Motor neuron (in vitro differentiated cells): ENCODE results near the gene ERN1. TPM values are rescaled to one million over a fixed set of nuclear protein-coding genes. Genes with fewer than 3 reads are reported as not detected.

Source experiments
- ATAC-seq, 8 experiments: fragments of 200-7000 bp; cut with Tn5 transposase; replicated peaks in 6 of 8; 2 replicates each; pipeline ENCODE4 v1.8.0; 2021; ENCODE audit warnings: mild to moderate bottlenecking in 8 of 8, moderate library complexity in 8 of 8
- H3K27ac ChIP-seq, 2 donors: fragments of 250-450 bp; sonication (Bioruptor Pico); 2 replicates each; pipeline ENCODE4 v1.9.0; 2021; ENCODE audit warnings: antibody characterized with exemption in 2 of 2, mild to moderate bottlenecking in 2 of 2, moderate library complexity in 1 of 2
- H3K4me1 ChIP-seq, 2 donors: fragments of 250-450 bp; sonication (Bioruptor Pico); replicated peaks in 1 of 2; 2 replicates each; pipeline ENCODE4 v1.6.1; 2021; ENCODE audit warnings: antibody characterized with exemption in 2 of 2, mild to moderate bottlenecking in 2 of 2, moderate library complexity in 1 of 2
- H3K4me3 ChIP-seq, 5 donors: fragments of 250-450 bp; sonication (Bioruptor Pico); 2 replicates each; pipeline ENCODE4 v1.9.0; 2021; ENCODE audit warnings: antibody characterized with exemption in 5 of 5, mild to moderate bottlenecking in 5 of 5, moderate library complexity in 4 of 5
- WGBS, 10 experiments: fragments of 450-650 bp; shearing (Covaris generic); methylation state at CpG; one replicate each; pipeline ENCODE4 v1.0.0; 2022; 5-methylcytosine and 5-hydroxymethylcytosine counted together
- in situ Hi-C, 9 experiments: fragments of 400-800 bp; cut with MboI; loops; one replicate each; pipeline ENCODE4 v1.15.0; 2021; ENCODE audit warnings: low sequenced_read_pairs in 9 of 9, low pct_unique_long_range_greater_than_20kb in 2 of 9; ENCODE audit not compliant: unreplicated experiment in 9 of 9
- total RNA-seq, 8 experiments: library from RNA; unstranded; fragments of 300-600 nt; gene quantifications; 2 replicates each; pipeline versions ENCODE4 v1.2.3 to v1.2.4, GENCODE V29; 2022

ERN1 gene
- total RNA-seq, 8 experiments from 2014 or later: 2.3 to 10.4 (median 5.0) TPM

DNA sequence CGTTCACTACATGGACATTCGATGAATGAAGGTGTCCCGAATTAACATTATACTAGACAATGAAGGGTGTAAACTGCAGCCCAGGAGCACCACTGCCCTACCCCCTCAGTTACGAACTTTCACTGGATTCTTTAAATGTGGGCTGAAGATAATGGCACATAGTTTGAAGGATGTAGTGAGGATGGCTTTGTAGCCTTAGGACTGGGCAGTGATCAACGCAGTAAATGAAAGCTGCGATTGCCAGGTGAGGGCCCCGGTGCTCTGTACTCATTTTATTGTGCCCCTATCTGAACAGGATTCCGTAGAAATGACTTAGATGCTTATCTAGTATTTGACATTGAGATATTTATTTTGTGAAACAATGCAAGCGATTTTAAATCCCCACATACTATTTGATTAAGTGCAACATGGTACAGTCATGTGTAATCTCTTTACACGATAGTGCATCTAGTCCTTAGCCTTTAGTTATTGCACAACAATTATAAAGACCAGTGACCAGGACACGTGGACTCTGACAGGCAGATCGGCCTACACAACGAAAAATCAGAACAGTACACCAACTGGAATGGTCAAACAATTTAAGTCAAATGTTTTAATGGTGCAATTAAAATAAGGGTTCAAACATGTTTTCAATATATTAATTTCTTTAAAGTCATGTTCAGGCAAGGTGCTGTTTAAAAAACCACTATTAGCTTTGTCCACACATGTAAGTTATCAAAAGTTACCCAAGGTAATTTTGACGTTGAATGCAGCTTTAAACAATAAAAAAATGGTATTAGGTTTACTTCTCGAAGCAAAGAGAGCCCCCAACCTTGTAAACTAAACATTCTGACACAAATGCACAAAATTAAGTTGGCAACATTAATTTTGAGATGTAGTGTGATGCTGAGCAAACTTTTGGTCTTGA is 17.4 kb upstream of the ERN1 start:
- in situ Hi-C loops: loop anchor here in 8 of 9 experiments (25.0 kb wide), 3 partner anchors 110 to 235 kb away; partner anchors contain the start of genes CSHL1 (in 5 of the 8), GH1 (in 5 of the 8) and CD79B (in 2 of the 8)
- peaks cover 8 to 13% of the 10 kb centered on the region in 2 donors for H3K4me1 ChIP-seq
- WGBS, 10 experiments: 8 to 78% (median 44%) methylated on average over 5 to 13 of the region's 15 CpGs
- H3K4me3 ChIP-seq: peak overlapping the region; percentile 48 to 59 (median 54)
- ATAC-seq: peak in 3 of 8 experiments; percentile 1 to 5 (median 2)
- no peak overlapping the region for H3K27ac ChIP-seq

DNA sequence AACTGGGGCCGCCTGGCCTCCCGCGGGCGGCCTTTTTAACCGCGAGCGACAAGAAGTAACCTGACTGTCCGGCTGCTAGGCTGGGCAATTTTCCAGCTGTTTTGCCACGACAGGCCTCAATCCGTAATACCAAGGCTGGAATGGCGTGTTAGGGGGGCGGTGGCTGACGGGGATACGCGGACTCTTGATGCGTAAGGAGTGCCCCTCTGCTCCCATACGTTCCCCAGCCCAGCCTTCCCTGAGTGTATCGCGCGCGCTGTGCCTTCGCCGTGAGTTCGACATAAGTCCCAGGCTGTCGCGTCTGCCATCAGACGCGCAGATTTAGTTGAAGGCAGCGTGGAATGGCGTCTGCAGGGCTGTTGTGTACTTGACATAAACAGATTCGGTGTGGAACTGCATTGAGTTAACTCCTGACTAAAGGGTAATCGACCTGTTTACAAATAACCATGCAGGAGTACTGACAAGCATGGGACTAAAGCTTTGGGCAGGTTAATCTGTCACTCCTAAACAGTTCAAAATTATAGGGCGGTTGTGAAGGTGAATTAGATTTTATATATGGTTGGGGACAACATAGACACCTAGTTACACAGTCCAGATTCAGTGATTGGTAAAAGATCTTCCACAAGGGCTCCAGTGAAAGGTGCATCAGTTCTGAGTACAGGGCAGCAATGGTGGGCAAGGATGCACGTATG is 16.6 kb upstream of the ERN1 start:
- Histone ChIP-seq H3K27ac (peak overlapping the region; percentile 73 to 83), H3K4me3 (peak overlapping the region; percentile 48 to 59 (median 54)), H3K4me1 (peaks cover 8 to 11% of the 10 kb centered on the region in 2 donors)
- in situ Hi-C loops: loop anchor here in 8 of 9 experiments (25.0 kb wide), 3 partner anchors 109 to 234 kb away; partner anchors contain the start of genes CSHL1 (in 5 of the 8), GH1 (in 5 of the 8) and CD79B (in 2 of the 8)
- peak; percentile 0 to 41 (median 31) for ATAC-seq
- 0 to 7% (median 1%) methylated on average over 1 to 17 of the region's 34 CpGs; no CpG with 5 or more reads in 3 of the 10 experiments for WGBS, 10 experiments

DNA sequence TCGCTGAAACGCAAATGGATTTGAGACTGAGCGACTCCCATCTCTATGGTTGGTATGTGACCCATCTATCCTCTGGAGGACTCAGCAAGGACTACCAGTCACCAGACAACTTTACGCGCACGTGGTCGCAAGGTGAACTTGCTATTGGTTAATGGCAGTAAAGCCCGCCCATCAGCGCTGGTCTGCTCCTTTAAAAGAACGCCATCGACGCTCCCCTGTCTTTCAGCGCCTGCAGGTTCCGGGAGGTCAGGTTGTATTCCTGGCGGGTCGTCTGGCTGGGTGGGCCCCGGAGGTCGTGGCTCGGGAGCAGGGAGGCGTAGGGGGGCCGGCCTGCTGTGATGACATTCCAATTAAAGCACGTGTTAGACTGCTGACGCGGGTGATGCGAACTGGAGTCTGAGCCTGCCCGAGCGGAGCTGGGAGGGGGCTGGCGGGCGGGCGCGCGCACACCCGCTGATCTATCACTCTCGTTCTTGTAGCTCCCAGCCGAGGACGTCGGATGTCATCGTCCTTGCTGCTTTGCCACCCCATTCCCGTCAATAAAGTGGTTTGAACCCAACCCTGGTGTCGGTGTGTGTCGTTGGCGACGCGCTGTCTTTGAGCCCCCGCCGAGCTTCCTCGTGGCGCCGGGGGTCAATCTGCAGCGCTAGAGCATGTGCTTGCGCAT is 15.9 kb upstream of the ERN1 start:
- WGBS, 10 experiments: 0% methylated on average over 1 to 5 of the region's 51 CpGs; no CpG with 5 or more reads in 7 of the 10 experiments
- H3K27ac ChIP-seq: peak overlapping the region; percentile 73 to 83
- in situ Hi-C loops: loop anchor here in 8 of 9 experiments (25.0 kb wide), 3 partner anchors 109 to 234 kb away; partner anchors contain the start of genes CSHL1 (in 5 of the 8), GH1 (in 5 of the 8) and CD79B (in 2 of the 8)
- H3K4me3 ChIP-seq: peak overlapping the region; percentile 48 to 59 (median 54)
- ATAC-seq: peak; percentile 83 to 92 (median 90)
- peaks cover 8 to 11% of the 10 kb centered on the region in 2 donors for H3K4me1 ChIP-seq

DNA sequence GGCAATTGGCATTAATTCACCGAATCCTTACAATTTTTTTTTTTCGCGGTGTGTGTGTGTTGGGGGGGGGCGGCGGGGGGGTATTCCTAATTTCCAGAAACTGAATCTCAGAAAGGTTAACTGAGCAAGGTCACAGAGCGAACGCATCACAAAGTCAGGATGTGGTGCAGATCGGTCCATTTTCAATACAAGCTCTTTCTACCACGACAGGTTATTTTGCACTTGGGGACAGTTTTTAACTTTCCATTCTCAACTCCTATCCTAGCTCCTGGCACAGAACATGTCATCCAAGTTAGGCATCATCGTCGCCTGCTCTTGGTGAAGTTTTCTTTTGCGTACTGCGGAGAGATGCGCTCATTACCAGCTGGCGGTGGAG is 15.4 kb upstream of the ERN1 start:
- in situ Hi-C loops: loop anchor here in 8 of 9 experiments (25.0 kb wide), 3 partner anchors 108 to 233 kb away; partner anchors contain the start of genes CSHL1 (in 5 of the 8), GH1 (in 5 of the 8) and CD79B (in 2 of the 8)
- ATAC-seq: peak in 1 of 8 experiments; percentile 0
- Histone ChIP-seq H3K27ac (no peak overlapping the region), H3K4me3 (peak overlapping the region; percentile 48 to 59 (median 54)), H3K4me1 (peaks cover 8 to 11% of the 10 kb centered on the region in 2 donors)
- WGBS, 10 experiments: 0% methylated on average over 2 to 5 of the region's 15 CpGs; no CpG with 5 or more reads in 4 of the 10 experiments

DNA sequence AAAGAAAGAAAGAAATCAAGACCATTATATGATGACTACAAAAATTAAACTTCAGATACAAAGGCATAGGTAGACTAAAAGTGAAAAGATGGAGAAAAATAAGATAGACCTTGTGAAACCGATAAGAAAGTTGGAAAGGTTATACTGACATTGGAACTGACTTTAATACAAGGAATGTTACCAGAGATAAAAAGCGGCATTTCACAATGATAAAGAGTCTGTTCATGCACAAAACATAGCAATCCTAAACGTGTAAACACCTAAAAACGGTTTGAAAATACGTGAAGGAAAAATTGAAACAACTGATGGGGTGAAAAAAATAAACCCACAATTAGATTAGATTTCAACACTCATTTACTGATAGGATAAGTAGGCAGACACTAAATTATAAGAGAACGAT is 9.6 kb upstream of the ERN1 start:
- in situ Hi-C loops: loop anchor here in 8 of 9 experiments (10.0 to 25.0 kb wide), 4 partner anchors 102 to 227 kb away; partner anchors contain the start of genes CSHL1 (in 5 of the 8), GH1 (in 5 of the 8) and CD79B (in 2 of the 8)
- H3K4me1 ChIP-seq: no peaks in the 10 kb centered on the region
- no peak for ATAC-seq
- no peak overlapping the region for H3K27ac ChIP-seq
- 64 to 87% (median 75%) methylated on average over 1 to 6 of the region's 6 CpGs for WGBS, 10 experiments
- no peak overlapping the region for H3K4me3 ChIP-seq

DNA sequence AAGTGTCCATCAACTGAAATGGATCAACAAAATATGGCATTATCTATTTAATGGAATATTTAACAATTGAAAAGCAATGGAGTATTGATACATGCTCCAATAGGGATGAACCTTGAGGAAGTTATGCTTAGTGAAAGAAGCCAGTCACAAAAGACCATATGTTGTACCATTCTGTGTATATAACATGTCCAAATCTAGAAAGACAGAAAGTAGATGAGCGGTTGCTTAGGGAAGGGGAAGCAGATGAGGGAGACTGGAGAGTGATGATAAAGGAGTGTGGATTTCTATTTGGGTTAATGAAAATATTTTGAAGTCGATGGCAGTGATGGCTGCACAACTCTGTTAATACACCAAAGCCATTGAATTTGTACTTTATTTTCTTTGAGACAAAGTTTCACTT is 8.5 kb upstream of the ERN1 start:
- no peak for ATAC-seq
- H3K27ac ChIP-seq: no peak overlapping the region
- no peak overlapping the region for H3K4me3 ChIP-seq
- WGBS, 10 experiments: 66 to 100% (median 93%) methylated on average over 1 to 2 of the region's 2 CpGs; no CpG with 5 or more reads in 3 of the 10 experiments
- H3K4me1 ChIP-seq: no peaks in the 10 kb centered on the region
- in situ Hi-C loops: loop anchor here in 8 of 9 experiments (10.0 to 25.0 kb wide), 4 partner anchors 101 to 226 kb away; partner anchors contain the start of genes CSHL1 (in 5 of the 8), GH1 (in 5 of the 8) and CD79B (in 2 of the 8)

DNA sequence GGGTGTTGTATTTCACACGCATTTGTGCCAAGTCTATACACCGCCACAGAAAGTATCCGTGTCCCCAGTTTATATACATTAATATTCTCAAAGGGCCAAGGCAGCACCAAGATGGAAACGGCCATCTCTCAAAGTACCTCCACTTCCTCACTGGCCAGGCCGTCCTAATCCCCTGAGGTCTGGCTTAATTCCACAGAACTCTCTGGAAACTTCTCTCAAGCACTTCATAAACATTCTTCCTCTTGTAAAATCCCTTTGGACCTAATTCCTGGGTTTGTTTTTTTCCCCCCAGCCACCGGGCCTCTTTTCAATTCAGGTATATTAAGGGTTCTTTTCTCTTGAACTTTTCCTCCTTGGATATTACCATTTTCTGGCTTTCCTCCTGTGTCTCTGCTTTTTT is 5.1 kb upstream of the ERN1 start:
- Histone ChIP-seq H3K4me1 (peaks cover 5 to 6% of the 10 kb centered on the region in 2 donors), H3K4me3 (no peak overlapping the region), H3K27ac (no peak overlapping the region)
- no peak for ATAC-seq
- WGBS, 10 experiments: 37 to 77% (median 60%) methylated on average over 4 to 6 of the region's 6 CpGs; no CpG with 5 or more reads in 4 of the 10 experiments
- in situ Hi-C loops: loop anchor here in 8 of 9 experiments (10.0 to 25.0 kb wide), 4 partner anchors 98 to 223 kb away; partner anchors contain the start of genes CSHL1 (in 5 of the 8), GH1 (in 5 of the 8) and CD79B (in 2 of the 8)

DNA sequence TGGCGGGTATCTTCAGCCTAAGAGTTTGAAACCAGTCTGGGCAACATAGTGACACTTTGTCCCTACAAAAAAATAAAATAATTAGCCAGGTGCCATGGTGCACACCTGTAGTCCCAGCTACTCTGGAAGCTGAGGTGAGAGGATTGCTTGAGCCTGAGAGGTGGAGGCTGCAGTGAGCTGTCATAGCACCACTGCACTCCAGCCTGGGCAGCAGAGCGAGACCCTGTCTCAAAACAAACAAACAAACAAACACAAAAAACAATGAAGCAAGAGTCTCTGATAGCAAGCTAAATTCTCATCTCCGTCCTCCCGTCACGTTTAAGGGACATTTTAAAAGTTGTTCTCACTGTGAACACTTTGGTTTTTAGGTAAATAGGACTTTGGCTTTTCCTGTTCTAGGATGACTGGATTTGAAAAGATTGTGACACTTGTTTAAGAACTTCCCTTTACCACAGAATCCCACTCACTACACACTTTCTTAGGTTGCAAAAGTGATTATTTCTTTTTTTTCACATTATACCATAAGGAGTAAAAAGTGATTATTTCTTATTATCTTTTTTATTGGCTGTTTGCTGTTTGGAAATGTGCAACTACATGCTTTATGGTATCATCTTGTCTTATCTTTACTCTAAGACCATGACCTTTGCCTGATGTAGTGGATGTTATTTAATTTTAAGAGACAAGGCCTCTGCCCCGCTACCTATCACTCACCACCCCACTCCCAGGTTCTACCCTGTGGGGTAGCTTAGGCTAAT is 4.4 kb upstream of the ERN1 start:
- in situ Hi-C loops: loop anchor here in 8 of 9 experiments (10.0 to 25.0 kb wide), 4 partner anchors 97 to 222 kb away; partner anchors contain the start of genes CSHL1 (in 5 of the 8), GH1 (in 5 of the 8) and CD79B (in 2 of the 8)
- H3K4me3 ChIP-seq: no peak overlapping the region
- H3K27ac ChIP-seq: no peak overlapping the region
- H3K4me1 ChIP-seq: peaks cover 5 to 6% of the 10 kb centered on the region in 2 donors
- no peak for ATAC-seq
- WGBS, 10 experiments: 67 to 100% (median 76%) methylated on average over 1 to 4 of the region's 6 CpGs; no CpG with 5 or more reads in 1 of the 10 experiments

DNA sequence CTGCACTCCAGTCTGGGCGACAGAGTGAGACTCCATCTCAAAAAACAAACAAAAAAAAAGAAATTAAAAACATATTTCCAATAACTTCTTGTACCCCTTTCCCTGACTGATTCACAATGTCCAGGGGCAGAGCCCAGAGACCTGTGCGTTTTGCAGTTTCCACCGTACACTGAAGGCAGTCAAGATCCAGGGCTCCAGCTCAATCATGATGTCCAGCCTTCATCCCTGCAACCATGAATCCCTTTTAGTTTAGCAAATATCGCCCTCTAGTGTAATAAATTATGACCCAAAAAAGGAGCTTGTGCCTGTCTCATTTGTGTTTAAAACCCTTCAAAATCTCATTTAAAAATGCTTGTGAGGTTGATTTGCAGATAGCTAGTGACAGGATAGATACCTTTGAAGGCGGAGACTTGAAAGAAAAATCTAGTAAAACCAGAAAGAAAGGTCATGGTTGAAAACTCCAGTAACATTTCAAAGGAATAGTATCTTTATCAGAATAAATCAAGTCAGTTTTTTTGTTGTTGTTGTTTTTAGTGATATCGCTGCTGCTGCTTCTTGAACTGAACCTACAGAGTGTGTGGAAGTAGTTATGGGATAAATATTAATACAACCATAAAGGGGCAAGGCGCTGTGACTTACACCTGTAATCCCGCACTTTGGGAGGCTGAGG is 3.7 kb upstream of the ERN1 start:
- peaks cover 8 to 9% of the 10 kb centered on the region in 2 donors for H3K4me1 ChIP-seq
- H3K4me3 ChIP-seq: no peak overlapping the region
- ATAC-seq: no peak
- H3K27ac ChIP-seq: no peak overlapping the region
- WGBS, 10 experiments: 5 to 58% (median 34%) methylated on average over 3 to 8 of the region's 8 CpGs
- in situ Hi-C loops: loop anchor here in 8 of 9 experiments (10.0 to 25.0 kb wide), 4 partner anchors 96 to 221 kb away; partner anchors contain the start of genes CSHL1 (in 5 of the 8), GH1 (in 5 of the 8) and CD79B (in 2 of the 8)

DNA sequence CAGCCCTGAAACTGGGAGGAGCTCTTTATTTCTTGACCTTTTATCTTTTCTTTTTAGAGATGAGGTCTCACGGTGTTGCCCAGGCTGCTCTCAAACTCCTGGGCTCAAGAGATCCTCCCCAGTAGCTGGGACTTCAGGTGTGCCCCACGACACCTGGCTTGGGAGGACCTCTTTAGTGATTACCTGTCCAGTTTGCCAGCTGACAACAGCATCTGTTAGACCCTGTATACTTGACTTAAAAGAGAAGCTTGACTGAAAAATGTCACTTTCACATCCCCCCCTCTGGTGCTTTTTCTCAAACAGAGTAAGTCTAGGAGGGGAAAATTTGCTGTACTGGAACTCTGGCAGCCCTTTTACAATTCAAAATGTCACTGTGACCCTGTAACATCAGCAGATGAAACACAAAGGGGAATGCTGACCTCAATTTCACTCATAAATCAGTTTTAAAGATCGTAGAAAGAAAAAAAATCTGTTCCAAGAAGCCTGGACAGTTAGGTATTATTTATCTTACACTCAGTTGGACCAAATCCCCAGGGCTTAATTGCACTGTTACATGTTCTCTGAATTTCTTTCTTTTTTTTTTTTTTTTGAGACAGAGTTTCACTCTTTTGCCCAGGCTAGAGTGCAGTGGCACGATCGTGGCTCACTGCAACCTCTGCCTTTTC is 1.8 kb upstream of the ERN1 start:
- ATAC-seq: no peak
- Histone ChIP-seq H3K4me1 (peaks cover 9 to 14% of the 10 kb centered on the region in 2 donors), H3K4me3 (no peak overlapping the region), H3K27ac (no peak overlapping the region)
- in situ Hi-C loops: loop anchor here in 8 of 9 experiments (10.0 to 25.0 kb wide), 4 partner anchors 94 to 219 kb away; partner anchors contain the start of genes CSHL1 (in 5 of the 8), GH1 (in 5 of the 8) and CD79B (in 2 of the 8)
- 29 to 100% (median 80%) methylated on average over 1 to 5 of the region's 5 CpGs for WGBS, 10 experiments
